Loucy (cell line): ENCODE measurements around the gene PACC1.
A peak's percentile ranks its signal among the peaks of the same experiment; 100 is the strongest.

Source experiments
- H2AFZ ChIP-seq: fragments of 200-600 bp; sonication (generic); 2 replicates; pipeline ENCODE4 v1.6.0; 2016; ENCODE audit warnings: antibody characterized with exemption, mild to moderate bottlenecking, low read length, moderate library complexity
- H3F3A ChIP-seq: fragments of 200-600 bp; 2 replicates; pipeline ENCODE4 v1.6.0; 2016; ENCODE audit warnings: antibody characterized with exemption, low read depth, mild to moderate bottlenecking
- H3K27me3 ChIP-seq: fragments of 200-600 bp; sonication (generic); 2 replicates; pipeline ENCODE4 v1.6.1; 2014; ENCODE audit warnings: low read length, mild to moderate bottlenecking; ENCODE audit not compliant: insufficient read depth, poor library complexity, severe bottlenecking
- H3K36me3 ChIP-seq: fragments of 200-600 bp; sonication (generic); 2 replicates; pipeline ENCODE4 v1.6.1; 2016; ENCODE audit warnings: low read length; ENCODE audit not compliant: insufficient read depth
- H3K4me1 ChIP-seq: fragments of 200-600 bp; sonication (generic); 2 replicates; pipeline ENCODE4 v1.5.1; 2014; ENCODE audit warnings: low read length, mild to moderate bottlenecking; ENCODE audit not compliant: insufficient read depth, poor library complexity, severe bottlenecking
- H3K4me2 ChIP-seq: fragments of 200-600 bp; sonication (generic); 2 replicates; pipeline ENCODE4 v1.6.0; 2014; ENCODE audit warnings: antibody characterized with exemption, low read length, low read depth, mild to moderate bottlenecking; ENCODE audit not compliant: poor library complexity, severe bottlenecking
- H3K4me3 ChIP-seq: fragments of 200-600 bp; sonication (generic); 2 replicates; pipeline ENCODE4 v1.5.1; 2014; ENCODE audit warnings: low read length, mild to moderate bottlenecking, mixed read lengths; ENCODE audit not compliant: poor library complexity, severe bottlenecking
- H3K79me2 ChIP-seq: fragments of 200-600 bp; sonication (generic); 2 replicates; pipeline ENCODE4 v1.6.1; 2014; ENCODE audit warnings: low read length; ENCODE audit not compliant: insufficient read depth
- H3K9ac ChIP-seq: fragments of 200-600 bp; sonication (generic); 2 replicates; pipeline ENCODE4 v1.6.0; 2014; ENCODE audit warnings: mild to moderate bottlenecking, low read depth, low read length, moderate library complexity; ENCODE audit not compliant: poor library complexity, severe bottlenecking
- H3K9me2 ChIP-seq: fragments of 200-600 bp; sonication (generic); replicated peaks from 2 replicates; pipeline ENCODE4 v1.6.1; 2016; ENCODE audit warnings: low read depth, low read length, mixed read lengths
- H3K9me3 ChIP-seq: fragments of 200-600 bp; sonication (generic); 2 replicates; pipeline ENCODE4 v1.6.1; 2014; ENCODE audit warnings: mild to moderate bottlenecking, antibody characterized with exemption, low read length, low read depth; ENCODE audit not compliant: insufficient read depth
- H4K20me1 ChIP-seq: fragments of 200-600 bp; sonication (generic); 2 replicates; pipeline ENCODE4 v1.6.0; 2014; ENCODE audit warnings: antibody characterized with exemption, low read length, mild to moderate bottlenecking; ENCODE audit not compliant: insufficient read depth, poor library complexity, severe bottlenecking
- CTCF ChIP-seq: fragments of 200-600 bp; sonication (generic); conservative IDR thresholded peaks from 2 replicates; pipeline ENCODE4 v1.5.1; 2014; ENCODE audit warnings: mild to moderate bottlenecking, antibody characterized with exemption, low read length
- EZH2phosphoT487 ChIP-seq: fragments of 200-600 bp; IDR thresholded peaks from 2 replicates; pipeline ENCODE4 v1.6.1; 2018; ENCODE audit warnings: antibody characterized with exemption, mild to moderate bottlenecking, moderate library complexity, borderline replicate concordance

The PACC1 gene

GRCh38 chr1:212460376-212460775 is 45.7 kb upstream of the PACC1 start:
- Histone ChIP-seq H3K79me2 (no peaks in the 10 kb centered on the region), H4K20me1 (no peaks in the 10 kb centered on the region), H3K9me2 (no peaks in the 10 kb centered on the region), H3K9me3 (no peaks in the 10 kb centered on the region), H2AFZ (no peak overlapping the region), H3K4me2 (no peak overlapping the region), H3K9ac (no peak overlapping the region), H3K4me1 (peaks cover 9% of the 10 kb centered on the region), H3K36me3 (no peaks in the 10 kb centered on the region), H3K4me3 (no peak overlapping the region), H3F3A (no peaks in the 10 kb centered on the region), H3K27me3 (no peaks in the 10 kb centered on the region)
- no peak for TF ChIP-seq CTCF
- no peak for TF ChIP-seq EZH2phosphoT487

- Histone ChIP-seq H3K4me2 (no peak overlapping the region), H3K4me1 (peaks cover 9% of the 10 kb centered on the region), H3K4me3 (no peak overlapping the region), H2AFZ (no peak overlapping the region), H3K9me3 (no peaks in the 10 kb centered on the region), H3K9ac (no peak overlapping the region), H4K20me1 (no peaks in the 10 kb centered on the region), H3F3A (no peaks in the 10 kb centered on the region), H3K9me2 (no peaks in the 10 kb centered on the region), H3K79me2 (no peaks in the 10 kb centered on the region), H3K36me3 (no peaks in the 10 kb centered on the region), H3K27me3 (no peaks in the 10 kb centered on the region)
- TF ChIP-seq CTCF (no peak), EZH2phosphoT487 (no peak)
Measured at GRCh38 chr1:212459656-212460055, 45.0 kb upstream of the PACC1 start.

GRCh38 chr1:212458817-212459216 is 44.1 kb upstream of the PACC1 start:
- Histone ChIP-seq H3K9me3 (no peaks in the 10 kb centered on the region), H3K4me1 (peaks cover 9% of the 10 kb centered on the region), H3K4me3 (no peak overlapping the region), H3F3A (no peaks in the 10 kb centered on the region), H3K4me2 (no peak overlapping the region), H3K36me3 (no peaks in the 10 kb centered on the region), H3K79me2 (no peaks in the 10 kb centered on the region), H3K9me2 (no peaks in the 10 kb centered on the region), H2AFZ (peak overlapping the region; percentile 73), H3K27me3 (no peaks in the 10 kb centered on the region), H3K9ac (no peak overlapping the region), H4K20me1 (no peaks in the 10 kb centered on the region)
- TF ChIP-seq EZH2phosphoT487 (no peak), CTCF (no peak)
